ENCODE data around the gene RABGAP1L.
"Not testable (repeated sequence)": the region's sequence is repeated elsewhere in the genome, so short reads cannot be mapped to it uniquely, and the experiment has no call there.

RABGAP1L gene

GRCh38 chr1:174497478-174497877, 338.2 kb downstream of the RABGAP1L start:
- no peaks in the 10 kb centered on the region for H3K36me3 ChIP-seq (ENCODE audit: control insufficient read depth, insufficient read depth, low read length)
- H3K27ac ChIP-seq: no peak overlapping the region
- no peak overlapping the region for H3K4me2 ChIP-seq (ENCODE audit: low read length)
- H3K9me3 ChIP-seq (ENCODE audit: control insufficient read depth, low read length): no peaks in the 10 kb centered on the region
- H3K4me3 ChIP-seq (ENCODE audit: low read depth, low read length): no peak overlapping the region
- no peaks in the 10 kb centered on the region for H3K79me2 ChIP-seq
- H3K27me3 ChIP-seq (ENCODE audit: control insufficient read depth, insufficient read depth, low read length): no peaks in the 10 kb centered on the region
- H3K9ac ChIP-seq: no peak overlapping the region
- TF ChIP-seq CTCF (IDR thresholded peaks at IDR 0.05): no peak
- H3K4me1 ChIP-seq: no peaks in the 10 kb centered on the region
- H2AFZ ChIP-seq: no peak overlapping the region

- H3K79me2 ChIP-seq; H3K4me3 ChIP-seq (ENCODE audit: low read depth, low read length); H3K9ac ChIP-seq; H3K27me3 ChIP-seq (ENCODE audit: control insufficient read depth, insufficient read depth, low read length); H3K27ac ChIP-seq; H2AFZ ChIP-seq; H3K4me2 ChIP-seq (ENCODE audit: low read length); H3K36me3 ChIP-seq (ENCODE audit: control insufficient read depth, insufficient read depth, low read length); H3K4me1 ChIP-seq; H3K9me3 ChIP-seq (ENCODE audit: control insufficient read depth, low read length): not testable (repeated sequence)
These were observed 357.4 kb downstream of the RABGAP1L start for GRCh38 chr1:174516755-174517154.

GRCh38 chr1:174519844-174520243, 360.5 kb downstream of the RABGAP1L start:
- no peak for TF ChIP-seq CTCF (IDR thresholded peaks at IDR 0.05)
- no peak overlapping the region for H3K4me3 ChIP-seq (ENCODE audit: low read depth, low read length)

GRCh38 chr1:174531751-174532150, 372.4 kb downstream of the RABGAP1L start:
- TF ChIP-seq CTCF (IDR thresholded peaks at IDR 0.05): no peak
- no peaks in the 10 kb centered on the region for H3K79me2 ChIP-seq
- no peaks in the 10 kb centered on the region for H3K27me3 ChIP-seq (ENCODE audit: control insufficient read depth, insufficient read depth, low read length)
- H3K27ac ChIP-seq: no peak overlapping the region
- no peak overlapping the region for H2AFZ ChIP-seq
- no peaks in the 10 kb centered on the region for H3K4me1 ChIP-seq
- no peaks in the 10 kb centered on the region for H3K36me3 ChIP-seq (ENCODE audit: control insufficient read depth, insufficient read depth, low read length)
- no peak overlapping the region for H3K4me2 ChIP-seq (ENCODE audit: low read length)
- H3K9me3 ChIP-seq (ENCODE audit: control insufficient read depth, low read length): no peaks in the 10 kb centered on the region
- no peak overlapping the region for H3K4me3 ChIP-seq (ENCODE audit: low read depth, low read length)
- H3K9ac ChIP-seq: no peak overlapping the region

More at GRCh38 chr1:174519844-174520243, 360.5 kb downstream of the RABGAP1L start:
- Histone ChIP-seq H3K4me1 (no peaks in the 10 kb centered on the region), H2AFZ (no peak overlapping the region), H3K27ac (no peak overlapping the region), H3K9ac (no peak overlapping the region), H3K79me2 (no peaks in the 10 kb centered on the region), H3K27me3 (ENCODE audit: control insufficient read depth, insufficient read depth, low read length) (no peaks in the 10 kb centered on the region), H3K9me3 (ENCODE audit: control insufficient read depth, low read length) (no peaks in the 10 kb centered on the region), H3K36me3 (ENCODE audit: control insufficient read depth, insufficient read depth, low read length) (no peaks in the 10 kb centered on the region), H3K4me2 (ENCODE audit: low read length) (no peak overlapping the region)

GRCh38 chr1:174534789-174535188, 375.5 kb downstream of the RABGAP1L start:
- H3K27ac ChIP-seq: no peak overlapping the region
- TF ChIP-seq CTCF (IDR thresholded peaks at IDR 0.05): no peak
- H3K27me3 ChIP-seq (ENCODE audit: control insufficient read depth, insufficient read depth, low read length): no peaks in the 10 kb centered on the region
- no peaks in the 10 kb centered on the region for H3K36me3 ChIP-seq (ENCODE audit: control insufficient read depth, insufficient read depth, low read length)
- H3K4me1 ChIP-seq: no peaks in the 10 kb centered on the region
- no peak overlapping the region for H3K9ac ChIP-seq
- no peak overlapping the region for H3K4me3 ChIP-seq (ENCODE audit: low read depth, low read length)
- no peaks in the 10 kb centered on the region for H3K79me2 ChIP-seq
- H3K9me3 ChIP-seq (ENCODE audit: control insufficient read depth, low read length): no peaks in the 10 kb centered on the region
- H2AFZ ChIP-seq: no peak overlapping the region
- no peak overlapping the region for H3K4me2 ChIP-seq (ENCODE audit: low read length)
